ENCODE measurements around the gene ZRANB3. TPM values are rescaled to one million over a fixed set of nuclear protein-coding genes. Genes with fewer than 3 reads are reported as not detected.
"Not testable (repeated sequence)": the region's sequence is repeated elsewhere in the genome, so short reads cannot be mapped to it uniquely, and the experiment has no call there.

The ZRANB3 gene
- total and polyA plus RNA-seq, 10 of the 15 experiments (the other 5 are each of a cell fraction or from before 2014, with no cell fraction given): 5.6 to 11.4 (median 9.9) TPM

- no peak overlapping the region for H2AFZ ChIP-seq (ENCODE audit: control insufficient read depth, low read depth, low read length)
- ChIA-PET SMC1A (ENCODE audit: uncharacterized antibody, unreplicated experiment) (interaction anchor here (1.3 kb wide), 1 partner anchor 86 kb away, joined by 3 read pairs; no protein-coding TSS in a partner anchor), RAD21 (ENCODE audit: unreplicated experiment) (no interaction called here), POLR2A (no interaction called here), CTCF (interaction anchor here (0.8 kb wide), 1 partner anchor 88 kb away, joined by 4 read pairs; no protein-coding TSS in a partner anchor)
- H3K9ac ChIP-seq (ENCODE audit: control insufficient read depth, insufficient read depth, low read length): no peak overlapping the region
- BruUV-seq (replicated peaks): no TSS peak
- no peak overlapping the region for H3K4me2 ChIP-seq (ENCODE audit: control insufficient read depth, insufficient read depth)
- H3K4me3 ChIP-seq: no peak overlapping the region
- H4K20me1 ChIP-seq (ENCODE audit: control insufficient read depth, insufficient read depth): no peaks in the 10 kb centered on the region
- ATAC-seq (no peak), DNase-seq (ENCODE audit: low read depth, low spot score) (no peak), FAIRE-seq (no peak)
- H3K79me2 ChIP-seq (ENCODE audit: control insufficient read depth, insufficient read depth, low read length): peaks cover 3% of the 10 kb centered on the region
- peaks cover 0 to 10% of the 10 kb centered on the region in 2 experiments; a peak in 2 of 4 replicates for H3K36me3 ChIP-seq (ENCODE audit: control insufficient read depth in 2 of 2, insufficient read depth in 2 of 2, low read length in 1 of 2)
- TF ChIP-seq ZSCAN29 (IDR thresholded peaks at IDR 0.05): no peak
- no peak for TF ChIP-seq ZBTB33 (IDR thresholded peaks at IDR 0.05)
- TF ChIP-seq ZNF274 (IDR thresholded peaks at IDR 0.05; ENCODE audit: insufficient read depth, insufficient read length): no peak
- no peak for TF ChIP-seq SIN3A (IDR thresholded peaks at IDR 0.05; ENCODE audit: low read depth, low read length)
- no peak for TF ChIP-seq RBBP5 (conservative IDR thresholded peaks at IDR 0.05)
- TF ChIP-seq HDAC6 (IDR thresholded peaks at IDR 0.05; ENCODE audit: unreplicated experiment): no peak
- WGBS (ENCODE audit: insufficient coverage, insufficient replicate concordance, low lambda C conversion rate, missing lambda C conversion rate): 100% methylated on average over 1 of the region's 1 CpG
- no peaks in the 10 kb centered on the region for H3K4me1 ChIP-seq (ENCODE audit: control insufficient read depth, insufficient read depth, low read length)
- no peak overlapping the region for H3K27ac ChIP-seq (ENCODE audit: control insufficient read depth, insufficient read depth)
- H3K27me3 ChIP-seq (replicated peaks in 1 of 2; ENCODE audit: control insufficient read depth in 2 of 2, insufficient read depth in 2 of 2, low read length in 1 of 2): no peaks in the 10 kb centered on the region
- in situ Hi-C loops (cut with MboI): no loop called here
- H3K9me3 ChIP-seq (replicated peaks; ENCODE audit: control insufficient read depth, insufficient read depth, low read length): peaks cover 4% of the 10 kb centered on the region; the same call in 2 of the 3 replicates
- intact Hi-C loops (cut with micrococcal nuclease; ENCODE audit: unreplicated experiment): no loop called here
Observed at GRCh38 chr2:135091681-135092080, 439.3 kb downstream of the ZRANB3 start.

GRCh38 chr2:135089597-135089996 lies 441.4 kb downstream of the ZRANB3 start:
- H3K27me3 ChIP-seq (replicated peaks in 1 of 2; ENCODE audit: control insufficient read depth in 2 of 2, insufficient read depth in 2 of 2, low read length in 1 of 2); BruUV-seq (replicated peaks); POLR2A ChIA-PET; H3K4me1 ChIP-seq (ENCODE audit: control insufficient read depth, insufficient read depth, low read length); H3K27ac ChIP-seq (ENCODE audit: control insufficient read depth, insufficient read depth); DNase-seq (ENCODE audit: low read depth, low spot score); H3K4me3 ChIP-seq; RAD21 ChIA-PET (ENCODE audit: unreplicated experiment); ATAC-seq; in situ Hi-C loops (cut with MboI); H2AFZ ChIP-seq (ENCODE audit: control insufficient read depth, low read depth, low read length); H3K9me3 ChIP-seq (replicated peaks; ENCODE audit: control insufficient read depth, insufficient read depth, low read length); intact Hi-C loops (cut with micrococcal nuclease; ENCODE audit: unreplicated experiment); FAIRE-seq; H3K36me3 ChIP-seq (ENCODE audit: control insufficient read depth in 2 of 2, insufficient read depth in 2 of 2, low read length in 1 of 2); H3K4me2 ChIP-seq (ENCODE audit: control insufficient read depth, insufficient read depth); H3K9ac ChIP-seq (ENCODE audit: control insufficient read depth, insufficient read depth, low read length); H4K20me1 ChIP-seq (ENCODE audit: control insufficient read depth, insufficient read depth); SMC1A ChIA-PET (ENCODE audit: uncharacterized antibody, unreplicated experiment); H3K79me2 ChIP-seq (ENCODE audit: control insufficient read depth, insufficient read depth, low read length): not testable (repeated sequence)
- CTCF ChIA-PET: interaction anchor here (1.4 kb wide), 1 partner anchor 25 kb away, joined by 3 read pairs; no protein-coding TSS in a partner anchor
- 96% methylated on average over 4 of the region's 4 CpGs for WGBS (ENCODE audit: insufficient coverage, insufficient replicate concordance, low lambda C conversion rate, missing lambda C conversion rate)

Small RNA genes within 50 kb of the gene (small RNA-seq; reads per million reads assigned to genes)
- not detected for gene SNORA40B

Other genes starting within 250 kb of the ZRANB3 start
- gene R3HDM1, start 266 bp upstream of the ZRANB3 start, total RNA-seq (2014; rRNA removed): 17.8 and 20.9 TPM in 2 replicates
- gene R3HDM1, start 266 bp upstream of the ZRANB3 start, total RNA-seq (2014; rRNA removed; fragmentation: Illumina TruSeq; extraction: Trizol): 32.3 and 33.5 TPM in 2 replicates
- gene R3HDM1, start 266 bp upstream of the ZRANB3 start, total RNA-seq (2021): 55.2 and 55.5 TPM in 2 replicates
- gene R3HDM1, start 266 bp upstream of the ZRANB3 start, polyA plus RNA-seq (2011; rRNA removed): 46.3 and 77.4 TPM in 2 replicates
- 89.6 and 94.9 TPM in 2 replicates for gene R3HDM1, start 266 bp upstream of the ZRANB3 start, polyA plus RNA-seq (2014; fragmentation: Illumina TruSeq; extraction: Trizol)
- gene R3HDM1, start 266 bp upstream of the ZRANB3 start, polyA plus RNA-seq (2014; fragmentation: Nextera tagmentation; extraction: Ambion mirVana): 10 to 100 TPM; 16.8 to 16.9 TPM
- 44.7 and 45.9 TPM in 2 replicates for gene R3HDM1, start 266 bp upstream of the ZRANB3 start, polyA plus RNA-seq (2014; rRNA removed)
- gene R3HDM1, start 266 bp upstream of the ZRANB3 start, polyA plus RNA-seq (2016; fragmentation: Nextera tagmentation; extraction: Ambion mirVana): 10 to 100 TPM; 50.6 to 52.5 TPM
- gene UBXN4, start 210.6 kb upstream of the ZRANB3 start, total RNA-seq (2014; rRNA removed): 53.8 and 62.9 TPM in 2 replicates
- gene UBXN4, start 210.6 kb upstream of the ZRANB3 start, total RNA-seq (2014; rRNA removed; fragmentation: Illumina TruSeq; extraction: Trizol): 62.3 and 63.7 TPM in 2 replicates
- gene UBXN4, start 210.6 kb upstream of the ZRANB3 start, total RNA-seq (2021): 66.0 and 67.4 TPM in 2 replicates
- 115 and 180 TPM in 2 replicates for gene UBXN4, start 210.6 kb upstream of the ZRANB3 start, polyA plus RNA-seq (2011; rRNA removed)
- 77.8 and 99.4 TPM in 2 replicates for gene UBXN4, start 210.6 kb upstream of the ZRANB3 start, polyA plus RNA-seq (2014; fragmentation: Illumina TruSeq; extraction: Trizol)
- gene UBXN4, start 210.6 kb upstream of the ZRANB3 start, polyA plus RNA-seq (2014; fragmentation: Nextera tagmentation; extraction: Ambion mirVana): 10 to 100 TPM; 52.6 to 79.4 TPM
- gene UBXN4, start 210.6 kb upstream of the ZRANB3 start, polyA plus RNA-seq (2014; rRNA removed): 44.8 and 57.5 TPM in 2 replicates
- gene UBXN4, start 210.6 kb upstream of the ZRANB3 start, polyA plus RNA-seq (2016; fragmentation: Nextera tagmentation; extraction: Ambion mirVana): 100 to 1,000 TPM; 114 to 133 TPM

Measured in GM12878 (cell line).